GM21381 (cell line): ENCODE data around the gene GPRIN3.
"Not testable (repeated sequence)": the region's sequence is repeated elsewhere in the genome, so short reads cannot be mapped to it uniquely, and the experiment has no call there.

ENCODE experiments used
- ATAC-seq: cut with Tn5 transposase; IDR thresholded peaks from one replicate; pipeline ENCODE4 v1.9.1; 2021; ENCODE audit warnings: mild to moderate bottlenecking, moderate library complexity; ENCODE audit not compliant: unreplicated experiment

The GPRIN3 gene

GRCh38 chr4:89314291-89314690 is 6.7 kb upstream of the GPRIN3 start:
- no peak for ATAC-seq

GRCh38 chr4:89312066-89312465 is 4.5 kb upstream of the GPRIN3 start:
- ATAC-seq: no peak

- ATAC-seq: no peak
Observed at GRCh38 chr4:89311433-89311832, 3.8 kb upstream of the GPRIN3 start.

GRCh38 chr4:89309154-89309553 is 1.6 kb upstream of the GPRIN3 start:
- not testable (repeated sequence) for ATAC-seq

- ATAC-seq: no peak
Observed at GRCh38 chr4:89308161-89308500, 531 bp upstream of the GPRIN3 start.

- ATAC-seq: no peak
Observed at GRCh38 chr4:89307178-89307445, 488 bp downstream of the GPRIN3 start.

GRCh38 chr4:89306486-89307177 is 968 bp downstream of the GPRIN3 start:
- no peak for ATAC-seq

GRCh38 chr4:89305712-89306437 is 1.7 kb downstream of the GPRIN3 start:
- no peak for ATAC-seq

GRCh38 chr4:89305028-89305427 is 2.6 kb downstream of the GPRIN3 start:
- ATAC-seq: no peak

- no peak for ATAC-seq
Observed at GRCh38 chr4:89303814-89304388, 3.7 kb downstream of the GPRIN3 start.

- ATAC-seq: no peak
Observed at GRCh38 chr4:89303177-89303576, 4.4 kb downstream of the GPRIN3 start.

- no peak for ATAC-seq
Observed at GRCh38 chr4:89301902-89302301, 5.7 kb downstream of the GPRIN3 start.

GRCh38 chr4:89301003-89301402 is 6.6 kb downstream of the GPRIN3 start:
- no peak for ATAC-seq

- no peak for ATAC-seq
Observed at GRCh38 chr4:89300499-89300898, 7.1 kb downstream of the GPRIN3 start.

- ATAC-seq: no peak
Observed at GRCh38 chr4:89300060-89300459, 7.5 kb downstream of the GPRIN3 start.

GRCh38 chr4:89299153-89299791 is 8.3 kb downstream of the GPRIN3 start:
- ATAC-seq: no peak

GRCh38 chr4:89298788-89299152 is 8.8 kb downstream of the GPRIN3 start:
- ATAC-seq: no peak

GRCh38 chr4:89298155-89298554 is 9.4 kb downstream of the GPRIN3 start:
- peak; percentile 42 for ATAC-seq

- ATAC-seq: no peak
Observed at GRCh38 chr4:89296896-89297295, 10.7 kb downstream of the GPRIN3 start.

- no peak for ATAC-seq
Observed at GRCh38 chr4:89296399-89296798, 11.2 kb downstream of the GPRIN3 start.

- ATAC-seq: no peak
Observed at GRCh38 chr4:89295415-89295927, 12.1 kb downstream of the GPRIN3 start.
